Measurements from ENCODE around the gene TOM1L1.

- TF ChIP-seq POLR2A (IDR thresholded peaks at IDR 0.05) = no peak
- TF ChIP-seq CTCF (IDR thresholded peaks at IDR 0.05) = no peak
- TF ChIP-seq POLR2AphosphoS5 (IDR thresholded peaks at IDR 0.05) = no peak
Observed at GRCh38 chr17:54864070-54864469, 36.6 kb upstream of the TOM1L1 start.

Measured in gastroesophageal sphincter (tissue), 3 donors.